ENCODE data around the gene HBB. TPM values are rescaled to one million over a fixed set of nuclear protein-coding genes. Genes with fewer than 3 reads are reported as not detected.

Gene HBB
- total and polyA plus RNA-seq, 5 donors: 3.0 to 190 (median 89.7) TPM

DNA sequence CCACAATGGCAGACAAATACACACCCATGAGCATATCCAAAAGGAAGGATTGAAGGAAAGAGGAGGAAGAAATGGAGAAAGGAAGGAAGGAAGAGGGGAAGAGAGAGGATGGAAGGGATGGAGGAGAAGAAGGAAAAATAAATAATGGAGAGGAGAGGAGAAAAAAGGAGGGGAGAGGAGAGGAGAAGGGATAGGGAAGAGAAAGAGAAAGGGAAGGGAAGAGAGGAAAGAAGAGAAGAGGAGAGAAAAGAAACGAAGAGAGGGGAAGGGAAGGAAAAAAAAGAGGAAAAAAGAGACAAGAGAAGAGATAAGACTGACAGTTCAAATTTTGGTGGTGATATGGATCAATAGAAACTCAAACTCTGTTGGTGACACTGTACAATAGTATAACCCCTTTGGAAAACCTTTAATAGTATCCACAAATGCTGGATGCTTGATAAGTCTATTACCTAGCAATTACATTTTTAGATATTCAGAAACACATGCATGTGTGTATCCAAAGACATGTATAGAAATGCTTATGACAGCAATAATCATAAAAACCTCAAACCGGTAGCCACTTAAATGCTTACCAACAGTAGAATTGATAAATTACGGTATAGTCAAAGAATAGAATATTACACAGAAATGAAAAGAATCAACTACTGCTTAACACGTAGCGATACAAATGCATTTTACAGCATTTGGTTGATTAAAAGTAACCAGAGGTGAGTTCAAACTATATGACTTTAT is 8.7 kb upstream of the HBB start:
- 84% methylated on average over 5 of the region's 5 CpGs for WGBS
- H3K4me1 ChIP-seq (ENCODE audit: control insufficient read depth, insufficient read depth, low read length): no peaks in the 10 kb centered on the region
- no peaks in the 10 kb centered on the region for H3K9me3 ChIP-seq (ENCODE audit: control insufficient read depth, low read length)
- intact Hi-C loops (cut with DNase I): no loop called here
- DNase-seq (no peak), ATAC-seq (no peak)
- no peak overlapping the region for H3K27ac ChIP-seq (ENCODE audit: low read length)
- no peaks in the 10 kb centered on the region for H3K27me3 ChIP-seq (ENCODE audit: control insufficient read depth, insufficient read depth)
- H3K4me3 ChIP-seq (ENCODE audit: low read length): no peak overlapping the region

DNA sequence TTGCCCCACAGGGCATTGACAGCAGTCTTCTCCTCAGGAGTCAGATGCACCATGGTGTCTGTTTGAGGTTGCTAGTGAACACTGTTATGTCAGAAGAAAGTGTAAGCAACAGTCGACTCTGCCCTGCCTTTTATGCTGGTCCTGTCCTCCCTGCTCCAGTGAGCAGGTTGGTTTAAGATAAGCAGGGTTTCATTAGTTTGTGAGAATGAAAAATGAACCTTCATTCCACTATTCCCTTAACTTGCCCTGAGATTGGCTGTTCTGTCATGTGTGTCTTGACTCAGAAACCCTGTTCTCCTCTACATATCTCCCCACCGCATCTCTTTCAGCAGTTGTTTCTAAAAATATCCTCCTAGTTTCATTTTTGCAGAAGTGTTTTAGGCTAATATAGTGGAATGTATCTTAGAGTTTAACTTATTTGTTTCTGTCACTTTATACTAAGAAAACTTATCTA is 7.5 kb upstream of the HBB start, which contains the start of gene HBD:
HBD (minus strand) TSS at position 103 of the 454 bp plus-strand sequence; CDS start at position 53, 50 bp downstream.
- no peak for DNase-seq
- H3K27me3 ChIP-seq (ENCODE audit: control insufficient read depth, insufficient read depth): no peaks in the 10 kb centered on the region
- intact Hi-C loops (cut with DNase I): no loop called here
- ATAC-seq: no peak
- no peak within 1 kb of the TSS for H3K4me3 ChIP-seq (ENCODE audit: low read length)
- no peak within 1 kb of the TSS for H3K27ac ChIP-seq (ENCODE audit: low read length)
- no peaks in the 10 kb centered on the region for H3K4me1 ChIP-seq (ENCODE audit: control insufficient read depth, insufficient read depth, low read length)
- 37% methylated on average over 2 of the region's 2 CpGs for WGBS
- H3K9me3 ChIP-seq (ENCODE audit: control insufficient read depth, low read length): no peaks in the 10 kb centered on the region

DNA sequence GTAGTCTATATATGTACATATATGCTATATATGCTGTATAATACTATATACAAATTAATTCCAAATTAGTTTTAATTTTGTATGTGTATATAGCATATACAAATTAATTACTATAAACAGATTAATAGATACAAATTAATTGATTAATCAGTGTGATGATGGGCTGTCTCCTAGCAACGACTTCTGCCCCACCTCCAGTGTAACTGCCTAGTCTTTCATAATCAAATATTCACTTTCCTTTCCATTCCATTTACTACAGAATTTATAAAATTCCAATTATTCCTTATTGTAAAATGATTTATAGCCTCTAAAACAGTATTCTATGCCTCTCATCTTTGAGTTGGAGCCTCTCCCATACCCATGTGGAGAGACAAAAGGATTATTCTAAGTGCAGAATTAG is 6.4 kb upstream of the HBB start:
- Histone ChIP-seq H3K4me3 (ENCODE audit: low read length) (no peak overlapping the region), H3K4me1 (ENCODE audit: control insufficient read depth, insufficient read depth, low read length) (no peaks in the 10 kb centered on the region), H3K9me3 (ENCODE audit: control insufficient read depth, low read length) (no peaks in the 10 kb centered on the region), H3K27ac (ENCODE audit: low read length) (no peak overlapping the region), H3K27me3 (ENCODE audit: control insufficient read depth, insufficient read depth) (no peaks in the 10 kb centered on the region)
- DNase-seq: no peak
- 77% methylated on average over 1 of the region's 1 CpG for WGBS
- intact Hi-C loops (cut with DNase I): no loop called here
- ATAC-seq: no peak

GRCh38 chr11:5232821-5233220 is 6.0 kb upstream of the HBB start:
- ATAC-seq: no peak
- Histone ChIP-seq H3K9me3 (ENCODE audit: control insufficient read depth, low read length) (no peaks in the 10 kb centered on the region), H3K27ac (ENCODE audit: low read length) (no peak overlapping the region), H3K4me3 (ENCODE audit: low read length) (no peak overlapping the region), H3K4me1 (ENCODE audit: control insufficient read depth, insufficient read depth, low read length) (no peaks in the 10 kb centered on the region), H3K27me3 (ENCODE audit: control insufficient read depth, insufficient read depth) (no peaks in the 10 kb centered on the region)
- 97% methylated on average over 2 of the region's 2 CpGs for WGBS
- intact Hi-C loops (cut with DNase I): no loop called here
- DNase-seq: no peak

DNA sequence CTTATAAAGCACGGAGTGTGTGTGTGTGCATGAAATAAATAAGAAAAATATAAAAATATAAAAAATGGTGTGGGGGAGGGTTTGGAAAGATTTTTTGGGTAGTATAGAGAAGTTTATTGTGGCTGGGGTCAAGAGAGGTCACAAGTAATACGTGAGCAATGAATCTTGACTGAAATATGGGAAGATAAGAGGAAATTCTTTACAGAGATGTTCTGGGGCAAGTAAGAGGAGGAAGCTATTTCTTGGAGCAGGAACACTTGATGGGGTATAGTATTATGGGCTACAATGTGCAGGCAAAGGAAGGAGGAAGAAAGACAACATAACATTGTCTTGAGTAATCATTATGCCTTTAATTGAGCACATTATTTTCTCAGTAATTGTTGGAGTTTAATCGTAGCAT is 5.3 kb upstream of the HBB start:
- Histone ChIP-seq H3K27me3 (ENCODE audit: control insufficient read depth, insufficient read depth) (no peaks in the 10 kb centered on the region), H3K4me3 (ENCODE audit: low read length) (no peak overlapping the region), H3K4me1 (ENCODE audit: control insufficient read depth, insufficient read depth, low read length) (no peaks in the 10 kb centered on the region), H3K27ac (ENCODE audit: low read length) (no peak overlapping the region), H3K9me3 (ENCODE audit: control insufficient read depth, low read length) (no peaks in the 10 kb centered on the region)
- intact Hi-C loops (cut with DNase I): no loop called here
- WGBS: 60% methylated on average over 3 of the region's 3 CpGs
- DNase-seq (no peak), ATAC-seq (no peak)

DNA sequence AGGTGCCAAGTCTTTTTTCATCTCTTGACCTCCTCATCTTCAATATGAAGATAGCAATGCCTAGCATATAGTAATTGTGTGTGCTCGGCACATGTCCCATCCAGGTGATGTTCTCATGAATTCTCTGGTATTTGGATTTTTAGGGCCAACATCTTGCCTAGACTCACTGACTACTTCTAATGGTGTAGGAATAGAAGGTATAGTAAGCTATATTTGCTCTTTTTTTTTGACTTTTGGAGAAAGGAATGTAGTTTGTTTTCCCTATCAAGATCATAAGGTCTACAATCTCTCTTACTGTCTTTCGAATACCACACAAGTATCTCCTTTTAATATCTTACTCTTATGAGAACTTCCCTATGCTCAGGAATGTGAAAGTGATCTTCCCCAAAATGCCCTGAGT is 4.2 kb upstream of the HBB start:
- no peak overlapping the region for H3K4me3 ChIP-seq (ENCODE audit: low read length)
- DNase-seq: no peak
- H3K27ac ChIP-seq (ENCODE audit: low read length): no peak overlapping the region
- ATAC-seq: no peak
- intact Hi-C loops (cut with DNase I): no loop called here
- WGBS: 81% methylated on average over 2 of the region's 2 CpGs
- H3K27me3 ChIP-seq (ENCODE audit: control insufficient read depth, insufficient read depth): no peaks in the 10 kb centered on the region
- H3K9me3 ChIP-seq (ENCODE audit: control insufficient read depth, low read length): no peaks in the 10 kb centered on the region
- H3K4me1 ChIP-seq (ENCODE audit: control insufficient read depth, insufficient read depth, low read length): no peaks in the 10 kb centered on the region

- DNase-seq (no peak), ATAC-seq (no peak)
- Histone ChIP-seq H3K27me3 (ENCODE audit: control insufficient read depth, insufficient read depth) (no peaks in the 10 kb centered on the region), H3K27ac (ENCODE audit: low read length) (no peak overlapping the region), H3K4me1 (ENCODE audit: control insufficient read depth, insufficient read depth, low read length) (no peaks in the 10 kb centered on the region), H3K9me3 (ENCODE audit: control insufficient read depth, low read length) (no peaks in the 10 kb centered on the region), H3K4me3 (ENCODE audit: low read length) (no peak overlapping the region)
- intact Hi-C loops (cut with DNase I): no loop called here
- 89% methylated on average over 1 of the region's 1 CpG for WGBS
Observed at GRCh38 chr11:5230266-5230665, 3.4 kb upstream of the HBB start.

- Histone ChIP-seq H3K9me3 (ENCODE audit: control insufficient read depth, low read length) (no peaks in the 10 kb centered on the region), H3K27ac (ENCODE audit: low read length) (no peak overlapping the region), H3K4me1 (ENCODE audit: control insufficient read depth, insufficient read depth, low read length) (no peaks in the 10 kb centered on the region), H3K27me3 (ENCODE audit: control insufficient read depth, insufficient read depth) (no peaks in the 10 kb centered on the region), H3K4me3 (ENCODE audit: low read length) (no peak overlapping the region)
- ATAC-seq (no peak), DNase-seq (no peak)
- 79% methylated on average over 2 of the region's 2 CpGs for WGBS
- intact Hi-C loops (cut with DNase I): no loop called here
Observed at GRCh38 chr11:5229796-5230195, 2.9 kb upstream of the HBB start.

- intact Hi-C loops (cut with DNase I): no loop called here
- Histone ChIP-seq H3K9me3 (ENCODE audit: control insufficient read depth, low read length) (no peaks in the 10 kb centered on the region), H3K4me1 (ENCODE audit: control insufficient read depth, insufficient read depth, low read length) (no peaks in the 10 kb centered on the region), H3K4me3 (ENCODE audit: low read length) (no peak overlapping the region), H3K27ac (ENCODE audit: low read length) (no peak overlapping the region), H3K27me3 (ENCODE audit: control insufficient read depth, insufficient read depth) (no peaks in the 10 kb centered on the region)
- DNase-seq (no peak), ATAC-seq (no peak)
- 90% methylated on average over 1 of the region's 1 CpG for WGBS
Observed at GRCh38 chr11:5229356-5229755, 2.5 kb upstream of the HBB start.

GRCh38 chr11:5228124-5228523 is 1.3 kb upstream of the HBB start:
- Histone ChIP-seq H3K27ac (ENCODE audit: low read length) (no peak overlapping the region), H3K9me3 (ENCODE audit: control insufficient read depth, low read length) (no peaks in the 10 kb centered on the region), H3K4me3 (ENCODE audit: low read length) (no peak overlapping the region), H3K4me1 (ENCODE audit: control insufficient read depth, insufficient read depth, low read length) (no peaks in the 10 kb centered on the region), H3K27me3 (ENCODE audit: control insufficient read depth, insufficient read depth) (no peaks in the 10 kb centered on the region)
- intact Hi-C loops (cut with DNase I): no loop called here
- WGBS: 73% methylated on average over 5 of the region's 5 CpGs
- DNase-seq (no peak), ATAC-seq (no peak)

- H3K9me3 ChIP-seq (ENCODE audit: control insufficient read depth, low read length): no peaks in the 10 kb centered on the region
- no peaks in the 10 kb centered on the region for H3K27me3 ChIP-seq (ENCODE audit: control insufficient read depth, insufficient read depth)
- WGBS: 34% methylated on average over 1 of the region's 1 CpG
- ATAC-seq: no peak
- no peaks in the 10 kb centered on the region for H3K4me1 ChIP-seq (ENCODE audit: control insufficient read depth, insufficient read depth, low read length)
- H3K27ac ChIP-seq (ENCODE audit: low read length): no peak overlapping the region
- intact Hi-C loops (cut with DNase I): no loop called here
- H3K4me3 ChIP-seq (ENCODE audit: low read length): no peak overlapping the region
- no peak for DNase-seq
Observed at GRCh38 chr11:5227681-5228080, 810 bp upstream of the HBB start.

DNA sequence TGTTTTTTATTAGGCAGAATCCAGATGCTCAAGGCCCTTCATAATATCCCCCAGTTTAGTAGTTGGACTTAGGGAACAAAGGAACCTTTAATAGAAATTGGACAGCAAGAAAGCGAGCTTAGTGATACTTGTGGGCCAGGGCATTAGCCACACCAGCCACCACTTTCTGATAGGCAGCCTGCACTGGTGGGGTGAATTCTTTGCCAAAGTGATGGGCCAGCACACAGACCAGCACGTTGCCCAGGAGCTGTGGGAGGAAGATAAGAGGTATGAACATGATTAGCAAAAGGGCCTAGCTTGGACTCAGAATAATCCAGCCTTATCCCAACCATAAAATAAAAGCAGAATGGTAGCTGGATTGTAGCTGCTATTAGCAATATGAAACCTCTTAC is 1.4 kb downstream of the HBB start:
- Histone ChIP-seq H3K27me3 (ENCODE audit: control insufficient read depth, insufficient read depth) (no peaks in the 10 kb centered on the region), H3K9me3 (ENCODE audit: control insufficient read depth, low read length) (no peaks in the 10 kb centered on the region), H3K4me3 (ENCODE audit: low read length) (no peak overlapping the region), H3K27ac (ENCODE audit: low read length) (no peak overlapping the region), H3K4me1 (ENCODE audit: control insufficient read depth, insufficient read depth, low read length) (no peaks in the 10 kb centered on the region)
- intact Hi-C loops (cut with DNase I): no loop called here
- 48% methylated on average over 2 of the region's 2 CpGs for WGBS
- ATAC-seq (no peak), DNase-seq (no peak)
